Measurements from ENCODE around the gene BCL2L1. TPM values are rescaled to one million over a fixed set of nuclear protein-coding genes. Genes with fewer than 3 reads are reported as not detected.
A peak's percentile ranks its signal among the peaks of the same experiment; 100 is the strongest.

BCL2L1 gene
- polyA plus RNA-seq, 1 of the 3 experiments (the other 2 are of a cell fraction) = 99.9 TPM

- H4K20me1 ChIP-seq (ENCODE audit: insufficient read depth) = peaks cover 6% of the 10 kb centered on the region
- H3K27ac ChIP-seq (ENCODE audit: low read depth in 2 of 2, low read length in 1 of 2) = peak overlapping the region in 1 of 2 experiments; percentile 42; a peak in 2 of 4 replicates
- H3F3A ChIP-seq (replicated peaks; ENCODE audit: insufficient read depth) = peaks cover 7% of the 10 kb centered on the region
- 0 out of 2 replicates have a peak overlapping the region, but pooled peaks have one; percentile 25 for H3K4me2 ChIP-seq
- 68% methylated on average over 1 of the region's 1 CpG for WGBS (ENCODE audit: low lambda C conversion rate)
- peaks cover 0 to 19% of the 10 kb centered on the region in 2 experiments for H3K36me3 ChIP-seq (replicated peaks in 1 of 2; ENCODE audit: control insufficient read depth in 1 of 2, insufficient read depth in 2 of 2, low read length in 1 of 2)
- no peak for DNase-seq
- CTCF ChIA-PET = interaction anchor here (1.2 to 5.2 kb wide), 3 partner anchors 23 to 114 kb away, joined by 3 to 30 read pairs (median 4); partner anchors contain the start of gene BCL2L1
- no peak overlapping the region for H3K4me3 ChIP-seq (ENCODE audit: low read depth in 2 of 2, low read length in 1 of 2)
- POLR2A ChIA-PET = no interaction called here
- H3K4me1 ChIP-seq (ENCODE audit: control insufficient read depth in 1 of 2, insufficient read depth in 2 of 2, low read depth in 1 of 2, low read length in 1 of 2) = peaks cover 4 to 13% of the 10 kb centered on the region in 2 experiments; a peak in 1 of 4 replicates
- H3K9me2 ChIP-seq = no peaks in the 10 kb centered on the region
- peaks cover 100% of the 10 kb centered on the region for H3K79me2 ChIP-seq (ENCODE audit: insufficient read depth)
- H3K9ac ChIP-seq = no peak overlapping the region
- no peak for TF ChIP-seq JUND (IDR thresholded peaks at IDR 0.05)
- TF ChIP-seq POLR2AphosphoS5 (IDR thresholded peaks at IDR 0.05; ENCODE audit: low read depth, low read length) = 0 out of 2 replicates have a peak, but pooled peaks have one; percentile 1
- peak overlapping the region; percentile 35; the same call in 1 of the 2 replicates for H2AFZ ChIP-seq (ENCODE audit: low read depth)
- H3K27me3 ChIP-seq (ENCODE audit: insufficient read depth) = no peaks in the 10 kb centered on the region
- H3K9me3 ChIP-seq = no peaks in the 10 kb centered on the region
Observed at GRCh38 chr20:31746068-31746878, 23.6 kb upstream of the BCL2L1 start.

- Histone ChIP-seq H3K36me3 (replicated peaks in 1 of 2; ENCODE audit: control insufficient read depth in 1 of 2, insufficient read depth in 2 of 2, low read length in 1 of 2) (peaks cover 0 to 17% of the 10 kb centered on the region in 2 experiments), H3K27me3 (ENCODE audit: insufficient read depth) (no peaks in the 10 kb centered on the region), H3K9me2 (no peaks in the 10 kb centered on the region), H2AFZ (ENCODE audit: low read depth) (peak overlapping the region; percentile 91; the same call in 1 of the 2 replicates), H3K9ac (peak overlapping the region; percentile 91; the same call in 1 of the 2 replicates), H3K9me3 (no peaks in the 10 kb centered on the region), H3K4me3 (ENCODE audit: low read depth in 2 of 2, low read length in 1 of 2) (peak overlapping the region; percentile 68 to 92), H3K27ac (ENCODE audit: low read depth in 2 of 2, low read length in 1 of 2) (peak overlapping the region in 1 of 2 experiments; percentile 86; a peak in 2 of 4 replicates), H3K4me1 (ENCODE audit: control insufficient read depth in 1 of 2, insufficient read depth in 2 of 2, low read depth in 1 of 2, low read length in 1 of 2) (peaks cover 3 to 10% of the 10 kb centered on the region in 2 experiments; a peak in 3 of 4 replicates), H3K4me2 (peak overlapping the region; percentile 87), H4K20me1 (ENCODE audit: insufficient read depth) (peaks cover 4% of the 10 kb centered on the region; the same call in 1 of the 2 replicates), H3F3A (replicated peaks; ENCODE audit: insufficient read depth) (peaks cover 12% of the 10 kb centered on the region), H3K79me2 (ENCODE audit: insufficient read depth) (peaks cover 79% of the 10 kb centered on the region)
- 60% methylated on average over 1 of the region's 1 CpG for WGBS (ENCODE audit: low lambda C conversion rate)
- TF ChIP-seq RFX5 (IDR thresholded peaks at IDR 0.05; ENCODE audit: low read length) = no peak
- no peak for TF ChIP-seq EZH2phosphoT487 (IDR thresholded peaks at IDR 0.05; ENCODE audit: borderline replicate concordance, low read depth)
- TF ChIP-seq IRF3 (IDR thresholded peaks at IDR 0.05; ENCODE audit: low read depth, low read length) = no peak
- no peak for TF ChIP-seq FOXJ3 (CRISPR knock-in tag; IDR thresholded peaks at IDR 0.05)
- TF ChIP-seq RCOR1 (IDR thresholded peaks at IDR 0.05; ENCODE audit: low read length) = no peak
- no peak for TF ChIP-seq ZBTB33 (IDR thresholded peaks at IDR 0.05; ENCODE audit: borderline replicate concordance, low read depth)
- no peak for DNase-seq
- CTCF ChIA-PET = interaction anchor here (1.5 to 4.1 kb wide), 2 partner anchors 17 to 128 kb away, joined by 4 to 35 read pairs; partner anchors contain the start of gene BCL2L1
- POLR2A ChIA-PET = interaction anchor here (1.2 kb wide), 1 partner anchor 136 kb away, joined by 3 read pairs; the partner anchor contains the start of gene ID1
Observed at GRCh38 chr20:31740656-31741323, 18.1 kb upstream of the BCL2L1 start.

Data from SK-N-SH (cell line).